GM12878 (cell line): ENCODE data around the gene TTLL6. TPM values are rescaled to one million over a fixed set of nuclear protein-coding genes. Genes with fewer than 3 reads are reported as not detected.

Experiments used
- ATAC-seq: fragments of 200-7000 bp; cut with Tn5 transposase; 3 replicates; pipeline ENCODE4 v1.9.1; 2020; ENCODE audit warnings: mild to moderate bottlenecking, moderate library complexity
- BruUV-seq: library from RNA; stranded (reverse); fragments of 400-500 nt; replicated peaks from 2 replicates; lab custom pipeline; 2021; lab: Mats Ljungman, UMichigan
- CTCF ChIA-PET: fragments of 300-600 bp; sonication (Branson Sonifier 250); formaldehyde crosslinking; extraction: SDS; loops from one replicate; lab custom pipeline; 2021; ENCODE audit warnings: inconsistent platforms; lab: Yijun Ruan, JAX
- POLR2A ChIA-PET: fragments of 350-600 bp; formaldehyde crosslinking; extraction: SDS; loops from one replicate; lab custom pipeline; 2021; ENCODE audit warnings: inconsistent platforms; lab: Charles Lee
- RAD21 ChIA-PET: fragments of 300-600 bp; sonication (Branson Sonifier 250); formaldehyde crosslinking; loops from one replicate; lab custom pipeline; 2023; ENCODE audit warnings: antibody characterized with exemption; ENCODE audit not compliant: unreplicated experiment; lab: Charles Lee
- SMC1A ChIA-PET: fragments of 300-600 bp; sonication (Branson Sonifier 250); formaldehyde crosslinking; loops from one replicate; lab custom pipeline; 2023; ENCODE audit not compliant: unreplicated experiment, uncharacterized antibody; lab: Charles Lee
- DNase-seq: peaks from one replicate; pipeline ENCODE4 v3.0.0-alpha.2; 2011; ENCODE audit warnings: low read depth, low spot score
- FAIRE-seq: peaks from 3 replicates; lab custom pipeline; 2011; peaks lifted over from hg19 to GRCh38; lab: Jason Lieb, UNC
- H2AFZ ChIP-seq: 2 replicates; pipeline ENCODE4 v1.6.0; 2011; ENCODE audit warnings: low read depth, low read length, control low read depth; ENCODE audit not compliant: control insufficient read depth
- H3K27ac ChIP-seq: 2 replicates; pipeline ENCODE4 v1.5.1; 2011; ENCODE audit warnings: control low read depth; ENCODE audit not compliant: control insufficient read depth, insufficient read depth
- H3K27me3 ChIP-seq, 2 experiments: replicated peaks in 1 of 2; 2 replicates each; pipeline versions ENCODE4 v1.6.0 to v1.6.1; 2011; ENCODE audit warnings: low read length in 1 of 2; ENCODE audit not compliant: control insufficient read depth in 2 of 2, insufficient read depth in 2 of 2
- H3K36me3 ChIP-seq, 2 experiments: 2 replicates each; pipeline ENCODE4 v1.5.1; 2011; ENCODE audit warnings: low read length in 1 of 2; ENCODE audit not compliant: control insufficient read depth in 2 of 2, insufficient read depth in 2 of 2
- H3K4me1 ChIP-seq: 2 replicates; pipeline ENCODE4 v1.6.1; 2011; ENCODE audit warnings: mild to moderate bottlenecking, low read length, moderate library complexity, mixed read lengths; ENCODE audit not compliant: control insufficient read depth, insufficient read depth
- H3K4me2 ChIP-seq: 2 replicates; pipeline ENCODE4 v1.6.0; 2011; ENCODE audit warnings: control low read depth; ENCODE audit not compliant: control insufficient read depth, insufficient read depth
- H3K4me3 ChIP-seq: fragments of 200-600 bp; sonication (generic); 2 replicates; pipeline ENCODE4 v1.5.1; 2016
- H3K79me2 ChIP-seq: 2 replicates; pipeline ENCODE4 v1.6.0; 2011; ENCODE audit warnings: low read length; ENCODE audit not compliant: control insufficient read depth, insufficient read depth
- H3K9ac ChIP-seq: 2 replicates; pipeline ENCODE4 v1.8.0; 2011; ENCODE audit warnings: low read length, control low read depth, mixed read lengths; ENCODE audit not compliant: control insufficient read depth, insufficient read depth
- H3K9me3 ChIP-seq: replicated peaks from 3 replicates; pipeline ENCODE4 v1.5.1; 2011; ENCODE audit warnings: mild to moderate bottlenecking, low read length; ENCODE audit not compliant: control insufficient read depth, insufficient read depth
- H4K20me1 ChIP-seq: 2 replicates; pipeline ENCODE4 v1.6.0; 2011; ENCODE audit not compliant: control insufficient read depth, insufficient read depth
- ASH2L ChIP-seq: fragments of 300-600, 200-600 bp; sonication (generic); IDR thresholded peaks from 2 replicates; pipeline ENCODE4 v1.6.1; 2017; ENCODE audit warnings: low read depth, mild to moderate bottlenecking, borderline replicate concordance
- ATF7 ChIP-seq: fragments of 450-650 bp; IDR thresholded peaks from 2 replicates; pipeline ENCODE4 v1.6.1; 2016; ENCODE audit warnings: low read depth, mild to moderate bottlenecking
- BRCA1 ChIP-seq: IDR thresholded peaks from 2 replicates; pipeline ENCODE4 v1.6.1; 2011; ENCODE audit warnings: low read depth, low read length, improper control_type of control experiment
- MEF2B ChIP-seq: fragments of 450-650 bp; IDR thresholded peaks from 2 replicates; pipeline ENCODE4 v1.6.1; 2018; ENCODE audit warnings: mild to moderate bottlenecking, moderate library complexity; ENCODE audit not compliant: partially characterized antibody, poor library complexity, severe bottlenecking
- NFXL1 ChIP-seq: fragments of 450-650 bp; IDR thresholded peaks from 2 replicates; pipeline ENCODE4 v1.6.1; 2017; ENCODE audit warnings: antibody characterized with exemption, mild to moderate bottlenecking, borderline replicate concordance
- NR2F1 ChIP-seq: fragments of 450-650 bp; conservative IDR thresholded peaks from 2 replicates; pipeline ENCODE4 v1.6.1; 2017; ENCODE audit warnings: mild to moderate bottlenecking
- PAX8 ChIP-seq: fragments of 450-650 bp; IDR thresholded peaks from 2 replicates; pipeline ENCODE4 v1.6.1; 2017; ENCODE audit warnings: mild to moderate bottlenecking, moderate library complexity
- RAD51 ChIP-seq: fragments of 450-650 bp; IDR thresholded peaks from 2 replicates; pipeline ENCODE4 v1.6.1; 2016; ENCODE audit warnings: moderate library complexity, mild to moderate bottlenecking, inconsistent platforms
- SIN3A ChIP-seq: IDR thresholded peaks from 2 replicates; pipeline ENCODE4 v1.6.1; 2012; ENCODE audit warnings: low read depth, low read length, improper control_type of control experiment
- SRF ChIP-seq, 2 experiments: IDR thresholded peaks; 2 replicates each; pipeline ENCODE4 v1.6.1; 2011; ENCODE audit warnings: low read depth in 2 of 2, low read length in 2 of 2, mild to moderate bottlenecking in 1 of 2, moderate library complexity in 1 of 2
- TARDBP ChIP-seq: IDR thresholded peaks from 2 replicates; pipeline ENCODE4 v1.6.1; 2016; ENCODE audit warnings: borderline replicate concordance
- WGBS: methylation state at CpG from one replicate; pipeline ENCODE4 v1.1.6; 2016; ENCODE audit warnings: low lambda C conversion rate; ENCODE audit not compliant: insufficient replicate concordance, insufficient coverage; ENCODE audit errors: missing lambda C conversion rate; 5-methylcytosine and 5-hydroxymethylcytosine counted together
- in situ Hi-C: fragments of 300-500 bp; cut with MboI; formaldehyde crosslinking; loops from 9 replicates; pipeline ENCODE4 v1.14.3; 2018; ENCODE audit warnings: mixed read lengths
- intact Hi-C: fragments of 100-400 bp; cut with micrococcal nuclease; formaldehyde crosslinking; loops from one replicate; pipeline ENCODE4 v1.14.2; 2022; ENCODE audit not compliant: unreplicated experiment
- polyA plus RNA-seq, 11 experiments: library from polyadenylated mRNA; depleted of rRNA in 4 of 11; unstranded in 6 of 11; stranded (reverse) in 5 of 11; fragments of >200 nt; fragmentation: Nextera tagmentation in 4 of 11; fragmentation: Illumina TruSeq in 1 of 11; extraction: Ambion mirVana in 4 of 11; extraction: Trizol in 1 of 11; gene quantifications; 1 replicate in 1 of 11; 2 replicates in 10 of 11; pipeline versions ENCODE4 v1.2.1 to v1.2.3, GENCODE V29; 2011 to 2016; ENCODE audit warnings: inconsistent platforms in 2 of 11, missing spikeins in 2 of 11, low read depth in 1 of 11
- total RNA-seq, 4 experiments: library from RNA; depleted of rRNA in 3 of 4; stranded (reverse); fragments of >200 nt in 3 of 4; fragmentation: Illumina TruSeq in 1 of 4; extraction: Trizol in 1 of 4; gene quantifications; 2 replicates each; pipeline versions ENCODE4 v1.2.1 to v1.2.3, GENCODE V29; 2013 to 2021
- TF ChIP-seq, protein P1 (sequence below): fragments of 450-650 bp; formaldehyde crosslinking; IDR thresholded peaks from 2 replicates; pipeline ENCODE4 v1.5.0; 2022; ENCODE audit warnings: mild to moderate bottlenecking, missing genetic modification characterization
- TF ChIP-seq, protein P2 (sequence below): fragments of 450-650 bp; IDR thresholded peaks from 2 replicates; pipeline ENCODE4 v1.6.1; 2016; ENCODE audit warnings: mild to moderate bottlenecking
- TF ChIP-seq, protein P3 (sequence below): IDR thresholded peaks from 2 replicates; pipeline ENCODE4 v1.6.1; 2012; ENCODE audit warnings: mild to moderate bottlenecking, low read depth, low read length
- TF ChIP-seq, protein P4 (sequence below): fragments of 450-650 bp; IDR thresholded peaks from 2 replicates; pipeline ENCODE4 v1.6.1; 2017; ENCODE audit warnings: antibody characterized with exemption, mild to moderate bottlenecking, moderate library complexity

The TTLL6 gene
- total and polyA plus RNA-seq, 10 of the 15 experiments (the other 5 are each of a cell fraction or from before 2014, with no cell fraction given) = 0.06 to 0.36 (median 0.13) TPM; not detected in 4

DNA sequence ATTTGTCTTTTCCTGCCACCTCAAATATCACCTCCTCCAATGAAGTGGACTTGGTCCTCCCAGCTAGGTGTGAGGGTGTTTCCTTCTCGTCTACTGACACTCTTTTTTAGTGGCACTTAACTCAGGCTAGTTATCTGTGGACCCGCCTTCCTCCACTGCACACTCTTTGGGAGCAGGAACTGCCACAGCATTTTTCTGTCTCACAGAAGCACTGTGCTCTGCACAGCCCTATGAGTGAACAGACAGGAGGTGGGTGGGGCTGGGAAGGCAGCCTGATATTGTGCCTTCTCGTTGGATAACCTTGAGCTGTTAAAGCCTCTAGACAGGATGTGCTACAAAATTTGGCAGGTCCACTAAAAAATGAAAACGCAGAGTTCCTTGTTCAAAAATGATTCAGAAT lies 56.6 kb downstream of the TTLL6 start:
- TF ChIP-seq ASH2L (no peak), PAX8 (no peak), SIN3A (no peak), ATF7 (no peak), RAD51 (no peak), NFXL1 (no peak), TARDBP (no peak), BRCA1 (no peak), NR2F1 (no peak), MEF2B (no peak), SRF (IDR thresholded peaks at IDR 0.05; ENCODE audit: low read depth in 2 of 2, low read length in 2 of 2) (no peak)
- TF ChIP-seq, protein P1, sequence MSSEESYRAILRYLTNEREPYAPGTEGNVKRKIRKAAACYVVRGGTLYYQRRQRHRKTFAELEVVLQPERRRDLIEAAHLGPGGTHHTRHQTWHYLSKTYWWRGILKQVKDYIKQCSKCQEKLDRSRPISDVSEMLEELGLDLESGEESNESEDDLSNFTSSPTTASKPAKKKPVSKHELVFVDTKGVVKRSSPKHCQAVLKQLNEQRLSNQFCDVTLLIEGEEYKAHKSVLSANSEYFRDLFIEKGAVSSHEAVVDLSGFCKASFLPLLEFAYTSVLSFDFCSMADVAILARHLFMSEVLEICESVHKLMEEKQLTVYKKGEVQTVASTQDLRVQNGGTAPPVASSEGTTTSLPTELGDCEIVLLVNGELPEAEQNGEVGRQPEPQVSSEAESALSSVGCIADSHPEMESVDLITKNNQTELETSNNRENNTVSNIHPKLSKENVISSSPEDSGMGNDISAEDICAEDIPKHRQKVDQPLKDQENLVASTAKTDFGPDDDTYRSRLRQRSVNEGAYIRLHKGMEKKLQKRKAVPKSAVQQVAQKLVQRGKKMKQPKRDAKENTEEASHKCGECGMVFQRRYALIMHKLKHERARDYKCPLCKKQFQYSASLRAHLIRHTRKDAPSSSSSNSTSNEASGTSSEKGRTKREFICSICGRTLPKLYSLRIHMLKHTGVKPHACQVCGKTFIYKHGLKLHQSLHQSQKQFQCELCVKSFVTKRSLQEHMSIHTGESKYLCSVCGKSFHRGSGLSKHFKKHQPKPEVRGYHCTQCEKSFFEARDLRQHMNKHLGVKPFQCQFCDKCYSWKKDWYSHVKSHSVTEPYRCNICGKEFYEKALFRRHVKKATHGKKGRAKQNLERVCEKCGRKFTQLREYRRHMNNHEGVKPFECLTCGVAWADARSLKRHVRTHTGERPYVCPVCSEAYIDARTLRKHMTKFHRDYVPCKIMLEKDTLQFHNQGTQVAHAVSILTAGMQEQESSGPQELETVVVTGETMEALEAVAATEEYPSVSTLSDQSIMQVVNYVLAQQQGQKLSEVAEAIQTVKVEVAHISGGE = no peak
- TF ChIP-seq, protein P2, sequence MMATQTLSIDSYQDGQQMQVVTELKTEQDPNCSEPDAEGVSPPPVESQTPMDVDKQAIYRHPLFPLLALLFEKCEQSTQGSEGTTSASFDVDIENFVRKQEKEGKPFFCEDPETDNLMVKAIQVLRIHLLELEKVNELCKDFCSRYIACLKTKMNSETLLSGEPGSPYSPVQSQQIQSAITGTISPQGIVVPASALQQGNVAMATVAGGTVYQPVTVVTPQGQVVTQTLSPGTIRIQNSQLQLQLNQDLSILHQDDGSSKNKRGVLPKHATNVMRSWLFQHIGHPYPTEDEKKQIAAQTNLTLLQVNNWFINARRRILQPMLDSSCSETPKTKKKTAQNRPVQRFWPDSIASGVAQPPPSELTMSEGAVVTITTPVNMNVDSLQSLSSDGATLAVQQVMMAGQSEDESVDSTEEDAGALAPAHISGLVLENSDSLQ = no peak
- TF ChIP-seq, protein P3, sequence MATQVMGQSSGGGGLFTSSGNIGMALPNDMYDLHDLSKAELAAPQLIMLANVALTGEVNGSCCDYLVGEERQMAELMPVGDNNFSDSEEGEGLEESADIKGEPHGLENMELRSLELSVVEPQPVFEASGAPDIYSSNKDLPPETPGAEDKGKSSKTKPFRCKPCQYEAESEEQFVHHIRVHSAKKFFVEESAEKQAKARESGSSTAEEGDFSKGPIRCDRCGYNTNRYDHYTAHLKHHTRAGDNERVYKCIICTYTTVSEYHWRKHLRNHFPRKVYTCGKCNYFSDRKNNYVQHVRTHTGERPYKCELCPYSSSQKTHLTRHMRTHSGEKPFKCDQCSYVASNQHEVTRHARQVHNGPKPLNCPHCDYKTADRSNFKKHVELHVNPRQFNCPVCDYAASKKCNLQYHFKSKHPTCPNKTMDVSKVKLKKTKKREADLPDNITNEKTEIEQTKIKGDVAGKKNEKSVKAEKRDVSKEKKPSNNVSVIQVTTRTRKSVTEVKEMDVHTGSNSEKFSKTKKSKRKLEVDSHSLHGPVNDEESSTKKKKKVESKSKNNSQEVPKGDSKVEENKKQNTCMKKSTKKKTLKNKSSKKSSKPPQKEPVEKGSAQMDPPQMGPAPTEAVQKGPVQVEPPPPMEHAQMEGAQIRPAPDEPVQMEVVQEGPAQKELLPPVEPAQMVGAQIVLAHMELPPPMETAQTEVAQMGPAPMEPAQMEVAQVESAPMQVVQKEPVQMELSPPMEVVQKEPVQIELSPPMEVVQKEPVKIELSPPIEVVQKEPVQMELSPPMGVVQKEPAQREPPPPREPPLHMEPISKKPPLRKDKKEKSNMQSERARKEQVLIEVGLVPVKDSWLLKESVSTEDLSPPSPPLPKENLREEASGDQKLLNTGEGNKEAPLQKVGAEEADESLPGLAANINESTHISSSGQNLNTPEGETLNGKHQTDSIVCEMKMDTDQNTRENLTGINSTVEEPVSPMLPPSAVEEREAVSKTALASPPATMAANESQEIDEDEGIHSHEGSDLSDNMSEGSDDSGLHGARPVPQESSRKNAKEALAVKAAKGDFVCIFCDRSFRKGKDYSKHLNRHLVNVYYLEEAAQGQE = no peak
- TF ChIP-seq, protein P4, sequence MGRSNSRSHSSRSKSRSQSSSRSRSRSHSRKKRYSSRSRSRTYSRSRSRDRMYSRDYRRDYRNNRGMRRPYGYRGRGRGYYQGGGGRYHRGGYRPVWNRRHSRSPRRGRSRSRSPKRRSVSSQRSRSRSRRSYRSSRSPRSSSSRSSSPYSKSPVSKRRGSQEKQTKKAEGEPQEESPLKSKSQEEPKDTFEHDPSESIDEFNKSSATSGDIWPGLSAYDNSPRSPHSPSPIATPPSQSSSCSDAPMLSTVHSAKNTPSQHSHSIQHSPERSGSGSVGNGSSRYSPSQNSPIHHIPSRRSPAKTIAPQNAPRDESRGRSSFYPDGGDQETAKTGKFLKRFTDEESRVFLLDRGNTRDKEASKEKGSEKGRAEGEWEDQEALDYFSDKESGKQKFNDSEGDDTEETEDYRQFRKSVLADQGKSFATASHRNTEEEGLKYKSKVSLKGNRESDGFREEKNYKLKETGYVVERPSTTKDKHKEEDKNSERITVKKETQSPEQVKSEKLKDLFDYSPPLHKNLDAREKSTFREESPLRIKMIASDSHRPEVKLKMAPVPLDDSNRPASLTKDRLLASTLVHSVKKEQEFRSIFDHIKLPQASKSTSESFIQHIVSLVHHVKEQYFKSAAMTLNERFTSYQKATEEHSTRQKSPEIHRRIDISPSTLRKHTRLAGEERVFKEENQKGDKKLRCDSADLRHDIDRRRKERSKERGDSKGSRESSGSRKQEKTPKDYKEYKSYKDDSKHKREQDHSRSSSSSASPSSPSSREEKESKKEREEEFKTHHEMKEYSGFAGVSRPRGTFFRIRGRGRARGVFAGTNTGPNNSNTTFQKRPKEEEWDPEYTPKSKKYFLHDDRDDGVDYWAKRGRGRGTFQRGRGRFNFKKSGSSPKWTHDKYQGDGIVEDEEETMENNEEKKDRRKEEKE = no peak
- DNase-seq (no peak), FAIRE-seq (no peak), ATAC-seq (no peak)
- ChIA-PET SMC1A (no interaction called here), RAD21 (no interaction called here), CTCF (interaction anchor here (1.6 kb wide), 1 partner anchor 36 kb away, joined by 4 read pairs; no protein-coding TSS in a partner anchor), POLR2A (no interaction called here)
- H3K27ac ChIP-seq = no peak overlapping the region
- intact Hi-C loops = no loop called here
- H3K79me2 ChIP-seq = no peaks in the 10 kb centered on the region
- H3K36me3 ChIP-seq = no peaks in the 10 kb centered on the region
- peaks cover 0 to 3% of the 10 kb centered on the region in 2 experiments; a peak in 2 of 4 replicates for H3K27me3 ChIP-seq
- H3K4me1 ChIP-seq = no peaks in the 10 kb centered on the region
- in situ Hi-C loops = no loop called here
- H4K20me1 ChIP-seq = no peaks in the 10 kb centered on the region
- WGBS = 15% methylated on average over 4 of the region's 4 CpGs
- no TSS peak for BruUV-seq
- no peak overlapping the region for H3K4me2 ChIP-seq
- no peak overlapping the region for H3K9ac ChIP-seq
- no peak overlapping the region for H3K4me3 ChIP-seq
- H3K9me3 ChIP-seq = no peaks in the 10 kb centered on the region
- no peak overlapping the region for H2AFZ ChIP-seq
